ENCODE data around the gene EXOC3L1.

The EXOC3L1 gene

DNA sequence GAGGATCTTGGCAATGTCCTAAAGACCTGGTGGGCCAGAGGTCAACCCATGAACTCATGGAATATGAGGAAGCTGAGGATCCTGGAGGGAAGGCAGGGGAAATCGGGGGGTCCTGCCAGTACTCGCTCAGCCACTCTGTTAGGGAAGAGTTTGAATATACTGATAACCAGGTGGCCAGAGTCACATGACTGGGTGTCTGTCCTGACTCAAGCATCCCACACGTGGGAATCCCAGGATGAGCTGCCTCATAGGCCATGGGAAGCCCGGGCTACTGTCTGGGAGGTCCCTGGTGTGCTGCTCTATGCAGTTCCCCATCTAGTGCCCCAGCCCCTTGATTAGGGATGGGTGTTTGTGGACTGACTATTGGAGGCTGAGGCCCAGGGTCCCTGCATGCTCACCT lies 1.6 kb downstream of the EXOC3L1 start:
- H3K27me3 ChIP-seq (ENCODE audit: control insufficient read depth in 2 of 2, insufficient read depth in 2 of 2, low read length in 2 of 2), result peaks cover 0 to 2% of the 10 kb centered on the region in 2 donors
- peaks cover 0 to 2% of the 10 kb centered on the region in 2 donors for H3K36me3 ChIP-seq (ENCODE audit: control insufficient read depth in 2 of 2, insufficient read depth in 2 of 2, low read length in 2 of 2)
- H3K9me3 ChIP-seq (ENCODE audit: control insufficient read depth in 2 of 2, low read length in 2 of 2), result no peaks in the 10 kb centered on the region
- H3K9ac ChIP-seq (ENCODE audit: low read depth in 1 of 2, low read length in 2 of 2), result no peak overlapping the region
- peaks cover 39% of the 10 kb centered on the region in 2 donors for H3K4me1 ChIP-seq (ENCODE audit: control insufficient read depth in 2 of 2, insufficient read depth in 2 of 2, low read length in 2 of 2)
- H3K4me3 ChIP-seq (ENCODE audit: low read length in 2 of 2), result no peak overlapping the region
- H3K27ac ChIP-seq (ENCODE audit: low read depth in 2 of 2, low read length in 2 of 2), result no peak overlapping the region

DNA sequence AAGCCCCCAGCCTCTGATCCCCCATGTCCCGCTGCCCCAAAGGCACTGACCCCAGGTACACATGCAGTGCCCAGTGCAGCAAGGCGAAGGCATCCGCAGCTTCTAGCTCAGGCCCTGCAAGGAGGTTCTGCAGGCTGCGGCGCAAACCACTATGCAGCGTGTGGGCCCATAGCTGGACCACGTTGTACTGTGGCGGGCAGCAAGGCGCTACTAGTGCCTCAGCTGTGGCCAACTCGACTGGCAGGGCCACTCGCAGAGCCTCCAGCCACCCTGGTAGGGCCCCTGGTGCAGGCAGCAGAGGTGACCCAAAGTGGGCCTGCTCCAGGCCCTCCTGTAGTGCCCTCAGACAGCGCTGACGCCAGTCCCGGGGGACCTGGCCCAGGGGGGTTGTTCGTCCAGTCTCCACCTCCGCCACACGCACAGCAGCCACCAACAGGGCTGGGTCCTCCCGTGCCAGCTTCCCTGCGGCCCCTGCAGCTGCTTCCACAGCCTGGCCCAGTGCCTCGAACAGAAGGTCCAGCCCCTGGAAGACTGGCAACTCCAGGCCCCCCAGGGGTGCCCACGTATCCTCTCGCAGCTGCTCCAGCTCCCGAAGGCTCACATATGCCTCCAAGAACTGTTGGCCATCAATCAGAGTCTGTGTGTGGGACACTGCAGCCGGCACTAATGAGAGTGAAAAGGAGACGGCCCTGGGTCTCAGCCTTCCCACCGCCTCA lies 2.6 kb downstream of the EXOC3L1 start:
- no peak overlapping the region for H3K27ac ChIP-seq (ENCODE audit: low read depth in 2 of 2, low read length in 2 of 2)
- H3K4me1 ChIP-seq (ENCODE audit: control insufficient read depth in 2 of 2, insufficient read depth in 2 of 2, low read length in 2 of 2), result peaks cover 34 to 35% of the 10 kb centered on the region in 2 donors
- H3K9ac ChIP-seq (ENCODE audit: low read depth in 1 of 2, low read length in 2 of 2), result no peak overlapping the region

DNA sequence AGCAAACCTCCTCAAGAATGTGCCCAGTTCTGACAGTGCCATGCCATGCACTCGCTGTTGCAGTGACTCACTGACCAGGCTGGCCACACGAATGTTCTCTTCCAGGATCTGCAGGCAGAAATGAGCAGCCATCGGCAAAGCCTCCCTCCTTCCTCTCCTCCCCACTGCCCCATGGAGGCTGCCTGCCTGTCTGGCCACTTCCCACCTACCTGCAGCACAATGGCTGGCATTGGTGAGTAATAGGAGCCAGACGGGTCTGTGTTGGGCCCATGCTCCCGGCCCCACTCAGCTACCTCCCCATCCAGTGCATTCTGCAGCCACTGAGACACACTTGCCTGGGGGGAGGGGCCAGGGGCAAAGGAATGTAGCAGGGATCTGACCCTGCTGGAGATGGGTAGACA lies 3.4 kb downstream of the EXOC3L1 start:
- no peak overlapping the region for H3K9ac ChIP-seq (ENCODE audit: low read depth in 1 of 2, low read length in 2 of 2)
- H3K4me1 ChIP-seq (ENCODE audit: control insufficient read depth in 2 of 2, insufficient read depth in 2 of 2, low read length in 2 of 2), result peaks cover 31 to 32% of the 10 kb centered on the region in 2 donors
- no peak overlapping the region for H3K27ac ChIP-seq (ENCODE audit: low read depth in 2 of 2, low read length in 2 of 2)
- H3K9me3 ChIP-seq (ENCODE audit: control insufficient read depth in 2 of 2, low read length in 2 of 2), result no peaks in the 10 kb centered on the region
- H3K27me3 ChIP-seq (ENCODE audit: control insufficient read depth in 2 of 2, insufficient read depth in 2 of 2, low read length in 2 of 2), result peaks cover 0 to 2% of the 10 kb centered on the region in 2 donors
- H3K36me3 ChIP-seq (ENCODE audit: control insufficient read depth in 2 of 2, insufficient read depth in 2 of 2, low read length in 2 of 2), result no peaks in the 10 kb centered on the region
- no peak overlapping the region for H3K4me3 ChIP-seq (ENCODE audit: low read length in 2 of 2)

More for the DNA sequence above, 2.6 kb downstream of the EXOC3L1 start:
- peaks cover 0 to 2% of the 10 kb centered on the region in 2 donors for H3K27me3 ChIP-seq (ENCODE audit: control insufficient read depth in 2 of 2, insufficient read depth in 2 of 2, low read length in 2 of 2)
- no peak overlapping the region for H3K4me3 ChIP-seq (ENCODE audit: low read length in 2 of 2)
- no peaks in the 10 kb centered on the region for H3K9me3 ChIP-seq (ENCODE audit: control insufficient read depth in 2 of 2, low read length in 2 of 2)
- H3K36me3 ChIP-seq (ENCODE audit: control insufficient read depth in 2 of 2, insufficient read depth in 2 of 2, low read length in 2 of 2), result no peaks in the 10 kb centered on the region

DNA sequence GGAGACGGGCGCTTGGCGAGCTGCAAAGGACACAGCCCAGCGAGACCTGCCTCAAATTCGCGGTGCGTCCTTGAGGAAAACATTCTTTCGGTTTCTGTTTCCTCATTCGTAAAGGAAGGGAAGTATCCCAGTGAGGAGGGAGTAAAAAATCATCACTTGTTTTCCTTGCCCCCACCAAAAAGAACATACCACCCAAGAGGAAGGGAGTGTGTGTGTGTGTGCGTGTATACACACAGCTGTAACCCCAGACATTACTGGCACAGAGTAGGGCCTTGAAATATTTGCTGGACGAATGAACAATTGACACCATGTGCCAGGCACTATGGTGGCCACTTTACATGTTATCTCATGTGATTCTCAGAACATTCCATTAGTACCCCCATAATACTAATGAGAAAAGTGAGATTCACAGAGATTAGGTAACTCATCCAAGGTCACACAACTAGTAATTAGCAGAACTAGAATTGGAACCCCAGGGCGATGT lies 4.2 kb downstream of the EXOC3L1 start:
- H3K36me3 ChIP-seq (ENCODE audit: control insufficient read depth in 2 of 2, insufficient read depth in 2 of 2, low read length in 2 of 2), result no peaks in the 10 kb centered on the region
- peaks cover 0 to 2% of the 10 kb centered on the region in 2 donors for H3K27me3 ChIP-seq (ENCODE audit: control insufficient read depth in 2 of 2, insufficient read depth in 2 of 2, low read length in 2 of 2)
- H3K4me1 ChIP-seq (ENCODE audit: control insufficient read depth in 2 of 2, insufficient read depth in 2 of 2, low read length in 2 of 2), result peaks cover 26 to 29% of the 10 kb centered on the region in 2 donors
- H3K27ac ChIP-seq (ENCODE audit: low read depth in 2 of 2, low read length in 2 of 2), result no peak overlapping the region
- H3K4me3 ChIP-seq (ENCODE audit: low read length in 2 of 2), result peak overlapping the region in 1 of 2 donors; percentile 64
- peak overlapping the region; percentile 14 for H3K9ac ChIP-seq (ENCODE audit: low read depth in 1 of 2, low read length in 2 of 2)
- no peaks in the 10 kb centered on the region for H3K9me3 ChIP-seq (ENCODE audit: control insufficient read depth in 2 of 2, low read length in 2 of 2)

DNA sequence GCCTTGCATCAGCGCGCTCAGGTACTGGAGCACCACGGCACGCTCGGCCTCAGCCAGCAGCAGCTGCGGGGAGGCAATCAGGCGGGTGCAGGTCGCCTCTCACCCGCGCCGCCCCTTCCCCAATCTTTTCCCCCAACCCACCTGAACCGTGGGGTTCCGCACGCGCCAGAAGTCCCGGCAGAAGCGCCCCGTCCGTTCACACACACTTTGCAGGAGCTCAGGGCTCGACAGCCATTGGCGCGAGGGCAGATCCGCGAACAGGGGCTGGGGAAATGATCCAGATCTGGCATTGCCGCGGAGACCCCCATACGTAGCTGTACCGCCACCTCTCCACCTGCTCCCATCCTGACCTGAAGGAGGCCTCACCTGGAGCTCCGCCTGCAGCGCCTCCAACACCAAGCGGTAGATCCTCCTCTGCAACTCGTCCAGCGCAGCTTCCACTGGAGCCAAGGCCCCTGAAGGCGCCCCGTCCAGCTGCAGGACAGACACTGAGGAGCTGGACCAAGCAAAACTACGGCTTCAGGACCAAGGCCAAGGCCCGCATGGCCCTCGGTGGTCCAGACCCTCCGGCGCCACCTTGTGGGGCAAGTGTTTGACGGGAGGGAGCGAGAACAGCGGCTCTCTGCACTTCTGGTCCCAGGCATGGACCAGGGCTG lies 4.8 kb downstream of the EXOC3L1 start:
- no peaks in the 10 kb centered on the region for H3K9me3 ChIP-seq (ENCODE audit: control insufficient read depth in 2 of 2, low read length in 2 of 2)
- peak overlapping the region; percentile 64 to 92 for H3K4me3 ChIP-seq (ENCODE audit: low read length in 2 of 2)
- no peaks in the 10 kb centered on the region for H3K36me3 ChIP-seq (ENCODE audit: control insufficient read depth in 2 of 2, insufficient read depth in 2 of 2, low read length in 2 of 2)
- H3K27ac ChIP-seq (ENCODE audit: low read depth in 2 of 2, low read length in 2 of 2), result no peak overlapping the region
- H3K27me3 ChIP-seq (ENCODE audit: control insufficient read depth in 2 of 2, insufficient read depth in 2 of 2, low read length in 2 of 2), result peaks cover 0 to 2% of the 10 kb centered on the region in 2 donors
- H3K9ac ChIP-seq (ENCODE audit: low read depth in 1 of 2, low read length in 2 of 2), result peak overlapping the region; percentile 14 to 93
- H3K4me1 ChIP-seq (ENCODE audit: control insufficient read depth in 2 of 2, insufficient read depth in 2 of 2, low read length in 2 of 2), result peaks cover 24% of the 10 kb centered on the region in 2 donors

DNA sequence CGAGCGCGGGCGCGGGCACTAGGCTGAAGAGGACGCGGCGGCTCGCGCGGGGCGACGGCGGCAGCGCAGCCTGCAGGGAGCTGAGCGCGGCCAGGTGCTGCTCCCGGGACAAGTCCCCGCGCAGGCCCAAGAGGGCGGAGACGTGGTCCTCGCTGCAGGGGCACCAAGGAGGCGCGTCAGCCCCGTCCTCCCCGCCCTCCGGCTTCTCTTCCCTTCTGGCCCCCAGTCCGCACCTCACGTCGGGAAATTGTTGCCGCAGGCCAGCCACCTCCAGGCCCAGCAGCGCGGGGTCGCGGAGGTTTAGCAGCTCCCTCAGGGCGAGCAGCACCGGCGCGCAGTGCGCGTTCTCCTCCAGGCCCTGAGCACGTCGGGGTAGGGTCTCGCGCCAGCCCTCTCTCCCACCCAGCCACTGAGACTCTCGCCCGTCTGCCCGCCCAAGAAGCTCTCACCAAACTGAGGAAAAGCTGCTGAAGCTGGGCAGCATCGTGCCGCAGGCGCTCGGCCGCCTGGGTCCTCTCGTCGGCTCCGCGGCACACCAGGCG lies 5.4 kb downstream of the EXOC3L1 start:
- Histone ChIP-seq H3K4me1 (ENCODE audit: control insufficient read depth in 2 of 2, insufficient read depth in 2 of 2, low read length in 2 of 2) (peaks cover 24% of the 10 kb centered on the region in 2 donors), H3K27ac (ENCODE audit: low read depth in 2 of 2, low read length in 2 of 2) (peak overlapping the region; percentile 97), H3K27me3 (ENCODE audit: control insufficient read depth in 2 of 2, insufficient read depth in 2 of 2, low read length in 2 of 2) (peaks cover 0 to 2% of the 10 kb centered on the region in 2 donors)

DNA sequence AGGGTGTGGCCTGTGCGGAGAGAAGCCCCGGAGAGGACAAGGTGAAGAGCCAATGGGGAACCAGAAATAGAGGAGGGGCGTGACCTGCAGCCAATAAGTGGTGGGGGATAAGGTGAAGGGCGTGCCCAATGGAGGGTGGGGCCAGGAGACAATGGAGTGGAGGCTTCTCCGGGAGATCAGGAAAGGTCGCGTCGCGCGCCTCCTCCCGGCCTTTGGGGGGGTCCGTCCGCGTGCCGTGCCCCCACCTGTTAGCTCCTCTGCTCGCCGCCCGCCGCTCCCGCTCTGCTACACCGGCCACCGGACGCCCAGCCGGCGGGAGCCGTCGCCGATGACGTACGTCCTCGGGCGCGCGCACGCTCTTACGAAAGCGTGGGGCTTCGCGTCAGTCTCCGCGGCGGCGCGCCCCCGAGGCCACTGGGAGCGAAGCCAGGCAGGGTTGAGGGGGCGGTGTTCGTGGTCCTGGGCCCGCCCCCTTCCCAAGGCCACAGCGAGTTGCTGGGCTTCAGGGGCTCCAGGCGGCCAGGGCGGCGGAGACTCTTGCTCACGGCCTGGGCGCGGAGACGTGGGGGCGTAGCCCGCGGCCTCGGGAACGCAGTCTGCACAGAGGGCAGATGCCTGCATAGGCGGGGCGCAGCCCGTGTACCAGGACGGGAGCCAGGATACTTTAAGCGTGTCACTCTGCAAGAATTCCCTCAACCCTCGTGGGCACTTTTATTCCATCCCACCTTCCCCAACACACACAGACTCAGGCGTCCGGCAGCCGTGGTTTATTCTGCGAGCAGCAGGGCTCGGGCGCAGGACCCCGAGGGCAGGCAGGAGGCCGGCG lies 6.1 kb downstream of the EXOC3L1 start, which contains the start of gene MATCAP1:
Gene MATCAP1 (minus strand): TSS at position 337 of the 826 bp plus-strand sequence. CDS start 3,353 bp downstream, outside the sequence.
- peak within 1 kb of the TSS; percentile 85 to 93 for H3K9ac ChIP-seq (ENCODE audit: low read depth in 1 of 2, low read length in 2 of 2)
- H3K36me3 ChIP-seq (ENCODE audit: control insufficient read depth in 2 of 2, insufficient read depth in 2 of 2, low read length in 2 of 2), result no peaks in the 10 kb centered on the region
- peaks cover 26% of the 10 kb centered on the region in 2 donors for H3K4me1 ChIP-seq (ENCODE audit: control insufficient read depth in 2 of 2, insufficient read depth in 2 of 2, low read length in 2 of 2)
- H3K4me3 ChIP-seq (ENCODE audit: low read length in 2 of 2), result peak within 1 kb of the TSS; percentile 86 to 92
- H3K27me3 ChIP-seq (ENCODE audit: control insufficient read depth in 2 of 2, insufficient read depth in 2 of 2, low read length in 2 of 2), result peaks cover 0 to 2% of the 10 kb centered on the region in 2 donors
- H3K27ac ChIP-seq (ENCODE audit: low read depth in 2 of 2, low read length in 2 of 2), result peak within 1 kb of the TSS; percentile 97
- H3K9me3 ChIP-seq (ENCODE audit: control insufficient read depth in 2 of 2, low read length in 2 of 2), result no peaks in the 10 kb centered on the region

More for the DNA sequence above, 5.4 kb downstream of the EXOC3L1 start:
- Histone ChIP-seq H3K4me3 (ENCODE audit: low read length in 2 of 2) (peak overlapping the region; percentile 86 to 92), H3K9me3 (ENCODE audit: control insufficient read depth in 2 of 2, low read length in 2 of 2) (no peaks in the 10 kb centered on the region), H3K36me3 (ENCODE audit: control insufficient read depth in 2 of 2, insufficient read depth in 2 of 2, low read length in 2 of 2) (no peaks in the 10 kb centered on the region), H3K9ac (ENCODE audit: low read depth in 1 of 2, low read length in 2 of 2) (peak overlapping the region; percentile 85 to 93)

DNA sequence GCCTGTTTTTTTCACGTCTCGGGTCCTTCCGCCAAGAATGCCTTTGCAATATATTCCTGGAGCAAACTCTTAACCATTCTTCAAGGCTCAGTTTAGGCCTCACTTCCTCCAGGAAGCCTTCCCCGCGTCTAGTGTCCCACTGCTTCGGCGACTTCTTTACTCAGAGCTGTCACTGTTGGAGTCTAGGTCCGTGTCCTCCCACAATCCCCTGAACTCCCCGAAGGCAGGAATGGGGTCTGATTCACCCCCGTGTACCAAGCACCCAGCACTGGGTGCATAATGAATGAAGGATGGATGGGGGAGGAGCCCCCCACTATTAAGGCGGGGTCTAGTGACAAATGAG lies 6.7 kb downstream of the EXOC3L1 start:
- peak overlapping the region; percentile 97 for H3K27ac ChIP-seq (ENCODE audit: low read depth in 2 of 2, low read length in 2 of 2)
- peak overlapping the region; percentile 85 to 93 for H3K9ac ChIP-seq (ENCODE audit: low read depth in 1 of 2, low read length in 2 of 2)
- peaks cover 28 to 31% of the 10 kb centered on the region in 2 donors for H3K4me1 ChIP-seq (ENCODE audit: control insufficient read depth in 2 of 2, insufficient read depth in 2 of 2, low read length in 2 of 2)
- H3K9me3 ChIP-seq (ENCODE audit: control insufficient read depth in 2 of 2, low read length in 2 of 2), result no peaks in the 10 kb centered on the region
- H3K36me3 ChIP-seq (ENCODE audit: control insufficient read depth in 2 of 2, insufficient read depth in 2 of 2, low read length in 2 of 2), result no peaks in the 10 kb centered on the region
- H3K4me3 ChIP-seq (ENCODE audit: low read length in 2 of 2), result peak overlapping the region; percentile 86 to 92
- H3K27me3 ChIP-seq (ENCODE audit: control insufficient read depth in 2 of 2, insufficient read depth in 2 of 2, low read length in 2 of 2), result peaks cover 0 to 2% of the 10 kb centered on the region in 2 donors

DNA sequence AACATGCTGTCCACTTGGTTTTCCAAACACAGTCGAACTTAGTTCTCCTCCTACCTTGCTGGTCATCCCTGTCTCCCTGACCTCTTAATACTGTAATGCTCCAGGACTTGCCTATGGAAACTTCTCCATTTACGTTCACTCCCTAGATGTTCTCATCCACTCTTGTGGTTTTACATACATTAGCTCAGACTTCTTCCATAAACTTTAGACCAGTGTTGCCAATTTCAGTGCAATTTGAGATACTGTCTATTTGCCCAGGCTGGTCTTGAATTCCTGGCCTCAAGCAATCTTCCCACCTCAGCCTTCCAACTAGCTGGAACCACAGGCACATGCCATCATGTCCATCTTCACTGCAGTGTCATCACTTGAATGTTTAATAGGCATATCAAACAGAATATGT lies 7.6 kb downstream of the EXOC3L1 start:
- H3K27ac ChIP-seq (ENCODE audit: low read depth in 2 of 2, low read length in 2 of 2), result no peak overlapping the region
- peaks cover 0 to 2% of the 10 kb centered on the region in 2 donors for H3K27me3 ChIP-seq (ENCODE audit: control insufficient read depth in 2 of 2, insufficient read depth in 2 of 2, low read length in 2 of 2)
- no peak overlapping the region for H3K4me3 ChIP-seq (ENCODE audit: low read length in 2 of 2)
- H3K4me1 ChIP-seq (ENCODE audit: control insufficient read depth in 2 of 2, insufficient read depth in 2 of 2, low read length in 2 of 2), result peaks cover 31 to 34% of the 10 kb centered on the region in 2 donors
- H3K36me3 ChIP-seq (ENCODE audit: control insufficient read depth in 2 of 2, insufficient read depth in 2 of 2, low read length in 2 of 2), result no peaks in the 10 kb centered on the region
- no peaks in the 10 kb centered on the region for H3K9me3 ChIP-seq (ENCODE audit: control insufficient read depth in 2 of 2, low read length in 2 of 2)
- no peak overlapping the region for H3K9ac ChIP-seq (ENCODE audit: low read depth in 1 of 2, low read length in 2 of 2)

All from mucosa of rectum (tissue), 2 donors.